Osteoblast (primary cell): ENCODE results near the gene FAM163A. TPM values are rescaled to one million over a fixed set of nuclear protein-coding genes. Genes with fewer than 3 reads are reported as not detected.
"Not testable (repeated sequence)": the region's sequence is repeated elsewhere in the genome, so short reads cannot be mapped to it uniquely, and the experiment has no call there.

Source experiments
- DNase-seq: peaks from one replicate; pipeline ENCODE4 v3.0.0; 2011; ENCODE audit warnings: low spot score, mixed read lengths; ENCODE audit not compliant: insufficient read length; ENCODE audit errors: missing footprints
- H2AFZ ChIP-seq: 2 replicates; pipeline ENCODE4 v1.6.0; 2011; ENCODE audit warnings: mild to moderate bottlenecking, low read length
- H3K27ac ChIP-seq: 2 replicates; pipeline ENCODE4 v1.5.1; 2011; ENCODE audit warnings: mild to moderate bottlenecking, low read depth, low read length, moderate library complexity
- H3K27me3 ChIP-seq: 2 replicates; pipeline ENCODE4 v1.6.0; 2012; ENCODE audit warnings: mild to moderate bottlenecking, control low read depth, inconsistent platforms, low read length, moderate library complexity; ENCODE audit not compliant: insufficient read depth
- H3K36me3 ChIP-seq: 2 replicates; pipeline ENCODE4 v1.5.1; 2011; ENCODE audit warnings: mild to moderate bottlenecking, low read length, control low read depth, moderate library complexity; ENCODE audit not compliant: insufficient read depth
- H3K4me1 ChIP-seq: 2 replicates; pipeline ENCODE4 v1.5.1; 2011; ENCODE audit warnings: mild to moderate bottlenecking, low read length, control low read depth, moderate library complexity; ENCODE audit not compliant: insufficient read depth
- H3K4me2 ChIP-seq: 2 replicates; pipeline ENCODE4 v1.6.0; 2011; ENCODE audit warnings: mild to moderate bottlenecking, low read length; ENCODE audit not compliant: insufficient read depth
- H3K4me3 ChIP-seq: fragments of 200-600 bp; sonication (generic); 3 replicates; pipeline ENCODE4 v1.5.1; 2012; ENCODE audit warnings: mild to moderate bottlenecking, low read length, inconsistent platforms; ENCODE audit not compliant: insufficient read depth
- H3K79me2 ChIP-seq: 2 replicates; pipeline ENCODE4 v1.6.0; 2012; ENCODE audit warnings: mild to moderate bottlenecking, low read length, control low read depth, inconsistent platforms; ENCODE audit not compliant: insufficient read depth
- H3K9me3 ChIP-seq: 2 replicates; pipeline ENCODE4 v1.5.1; 2011; ENCODE audit warnings: low read depth, low read length, control low read depth
- H4K20me1 ChIP-seq: 2 replicates; pipeline ENCODE4 v1.6.0; 2012; ENCODE audit warnings: mild to moderate bottlenecking, low read length, control low read depth; ENCODE audit not compliant: insufficient read depth
- CTCF ChIP-seq: IDR thresholded peaks from 2 replicates; pipeline ENCODE4 v1.5.1; 2011; ENCODE audit warnings: mild to moderate bottlenecking, low read depth, low read length, moderate library complexity; ENCODE audit errors: extremely low read depth
- total RNA-seq: library from RNA; depleted of rRNA; stranded (reverse); fragments of >200 nt; gene quantifications from 2 replicates; pipeline ENCODE4 v1.2.3, GENCODE V29; 2012

FAM163A gene
- total RNA-seq, result not detected in 2 replicates

- Histone ChIP-seq H3K4me1 (no peaks in the 10 kb centered on the region), H2AFZ (no peak within 1 kb of the TSS), H4K20me1 (no peaks in the 10 kb centered on the region), H3K4me2 (no peak within 1 kb of the TSS), H3K79me2 (no peaks in the 10 kb centered on the region), H3K27ac (no peak within 1 kb of the TSS), H3K4me3 (no peak within 1 kb of the TSS), H3K9me3 (no peaks in the 10 kb centered on the region), H3K36me3 (no peaks in the 10 kb centered on the region), H3K27me3 (peaks cover 74% of the 10 kb centered on the region)
- DNase-seq, result no peak
- no peak for TF ChIP-seq CTCF
Measured at GRCh38 chr1:179742717-179743678, at the start of gene FAM163A. TSS of gene FAM163A (plus strand) at chr1:179743291. CDS start at chr1:179813098, 69,807 bp downstream.

GRCh38 chr1:179694530-179694929, 48.6 kb upstream of the FAM163A start:
- not testable (repeated sequence) for H3K79me2 ChIP-seq, H2AFZ ChIP-seq, DNase-seq, H3K4me3 ChIP-seq, H3K4me1 ChIP-seq, H3K4me2 ChIP-seq, H3K36me3 ChIP-seq, H4K20me1 ChIP-seq, H3K9me3 ChIP-seq, H3K27ac ChIP-seq, H3K27me3 ChIP-seq

GRCh38 chr1:179702946-179703539, 40.0 kb upstream of the FAM163A start:
- no peaks in the 10 kb centered on the region for H3K36me3 ChIP-seq
- H3K4me3 ChIP-seq, result no peak overlapping the region
- no peak for DNase-seq
- H3K4me1 ChIP-seq, result no peaks in the 10 kb centered on the region
- no peak overlapping the region for H2AFZ ChIP-seq
- TF ChIP-seq CTCF, result no peak
- H3K9me3 ChIP-seq, result no peaks in the 10 kb centered on the region
- no peak overlapping the region for H3K27ac ChIP-seq
- H3K4me2 ChIP-seq, result no peak overlapping the region
- H4K20me1 ChIP-seq, result no peaks in the 10 kb centered on the region
- H3K27me3 ChIP-seq, result peaks cover 11% of the 10 kb centered on the region
- H3K79me2 ChIP-seq, result no peaks in the 10 kb centered on the region

- peak; percentile 83 for TF ChIP-seq CTCF
- Histone ChIP-seq H3K4me3 (no peak overlapping the region), H3K36me3 (no peaks in the 10 kb centered on the region)
Measured at GRCh38 chr1:179706339-179706941, 36.7 kb upstream of the FAM163A start.

More at GRCh38 chr1:179706339-179706941, 36.7 kb upstream of the FAM163A start:
- Histone ChIP-seq H3K27ac (no peak overlapping the region), H3K9me3 (no peaks in the 10 kb centered on the region), H2AFZ (no peak overlapping the region), H3K27me3 (peaks cover 17% of the 10 kb centered on the region), H4K20me1 (no peaks in the 10 kb centered on the region), H3K4me1 (no peaks in the 10 kb centered on the region), H3K4me2 (no peak overlapping the region), H3K79me2 (no peaks in the 10 kb centered on the region)
- DNase-seq, result peak; percentile 46
